H9 (cell line): ENCODE measurements around the gene DUSP2. TPM values are rescaled to one million over a fixed set of nuclear protein-coding genes. Genes with fewer than 3 reads are reported as not detected.

Experiments
- DNase-seq: peaks from one replicate; pipeline ENCODE4 v3.0.0-alpha.2; 2017
- H2AFZ ChIP-seq: one replicate; pipeline ENCODE4 v1.6.1; 2013; ENCODE audit warnings: mild to moderate bottlenecking, low read length, control low read depth, moderate library complexity
- H2AK5ac ChIP-seq: 2 replicates; pipeline ENCODE4 v1.6.1; 2013; ENCODE audit warnings: low read length, control low read depth, mixed read lengths; ENCODE audit not compliant: insufficient read length
- H2BK120ac ChIP-seq: one replicate; pipeline ENCODE4 v1.6.1; 2013; ENCODE audit warnings: low read depth, mild to moderate bottlenecking, low read length, control low read depth, inconsistent platforms; ENCODE audit not compliant: poor library complexity, severe bottlenecking
- H2BK12ac ChIP-seq: 2 replicates; pipeline ENCODE4 v1.6.1; 2013; ENCODE audit warnings: low read length, control low read depth, mixed read lengths, low read depth; ENCODE audit not compliant: insufficient read length
- H2BK15ac ChIP-seq: 2 replicates; pipeline ENCODE4 v1.6.1; 2013; ENCODE audit warnings: low read depth, low read length, control low read depth
- H2BK20ac ChIP-seq: one replicate; pipeline ENCODE4 v1.6.1; 2013; ENCODE audit warnings: low read depth, mild to moderate bottlenecking, low read length, control low read depth, inconsistent platforms; ENCODE audit not compliant: poor library complexity, severe bottlenecking
- H2BK5ac ChIP-seq: 2 replicates; pipeline ENCODE4 v1.6.1; 2013; ENCODE audit warnings: low read length, control low read depth, mixed read lengths; ENCODE audit not compliant: insufficient read length
- H3K14ac ChIP-seq: 2 replicates; pipeline ENCODE4 v1.6.1; 2013; ENCODE audit warnings: low read length, control low read depth; ENCODE audit not compliant: insufficient read depth
- H3K18ac ChIP-seq: 2 replicates; pipeline ENCODE4 v1.6.1; 2013; ENCODE audit warnings: low read depth, mild to moderate bottlenecking, mixed read lengths, low read length, control low read depth; ENCODE audit not compliant: insufficient read length
- H3K23ac ChIP-seq: 2 replicates; pipeline ENCODE4 v1.6.1; 2013; ENCODE audit warnings: low read length, control low read depth, mixed read lengths, low read depth; ENCODE audit not compliant: insufficient read length
- H3K23me2 ChIP-seq: 2 replicates; pipeline ENCODE4 v1.6.1; 2013; ENCODE audit warnings: low read depth, mild to moderate bottlenecking, mixed read lengths, low read length, control low read depth; ENCODE audit not compliant: insufficient read length, poor library complexity, severe bottlenecking
- H3K27ac ChIP-seq: 2 replicates; pipeline ENCODE4 v1.5.1; 2013; ENCODE audit warnings: low read length, control low read depth, mixed read lengths, low read depth; ENCODE audit not compliant: insufficient read length
- H3K27me3 ChIP-seq: 2 replicates; pipeline ENCODE4 v1.6.1; 2013; ENCODE audit warnings: low read length, control low read depth, inconsistent platforms; ENCODE audit not compliant: insufficient read depth
- H3K4ac ChIP-seq: 2 replicates; pipeline ENCODE4 v1.6.1; 2013; ENCODE audit warnings: low read depth, mild to moderate bottlenecking, control low read depth, inconsistent platforms, low read length, moderate library complexity
- H3K4me1 ChIP-seq: 2 replicates; pipeline ENCODE4 v1.6.1; 2013; ENCODE audit warnings: low read length, control low read depth, inconsistent platforms; ENCODE audit not compliant: insufficient read depth
- H3K4me2 ChIP-seq: 2 replicates; pipeline ENCODE4 v1.6.1; 2013; ENCODE audit warnings: low read length, control low read depth, mixed read lengths; ENCODE audit not compliant: insufficient read length, insufficient read depth
- H3K56ac ChIP-seq: 2 replicates; pipeline ENCODE4 v1.6.1; 2013; ENCODE audit warnings: low read depth, mild to moderate bottlenecking, mixed read lengths, low read length, control low read depth; ENCODE audit not compliant: insufficient read length
- H3K79me1 ChIP-seq: 2 replicates; pipeline ENCODE4 v1.6.1; 2013; ENCODE audit warnings: low read depth, mild to moderate bottlenecking, moderate library complexity, low read length, control low read depth, inconsistent platforms; ENCODE audit not compliant: insufficient read depth, poor library complexity, severe bottlenecking
- H3K79me2 ChIP-seq: 2 replicates; pipeline ENCODE4 v1.6.1; 2013; ENCODE audit warnings: low read length, control low read depth, inconsistent platforms; ENCODE audit not compliant: insufficient read depth
- H3K9ac ChIP-seq: 2 replicates; pipeline ENCODE4 v1.6.1; 2013; ENCODE audit warnings: low read length, control low read depth, mixed read lengths; ENCODE audit not compliant: insufficient read length; ENCODE audit errors: extremely low read depth
- H3K9me3 ChIP-seq: one replicate; pipeline ENCODE4 v1.6.1; 2013; ENCODE audit warnings: low read depth, low read length, inconsistent platforms; ENCODE audit not compliant: control insufficient read depth
- H3T11ph ChIP-seq: one replicate; pipeline ENCODE4 v1.6.1; 2013; ENCODE audit warnings: mild to moderate bottlenecking, low read length, control low read depth, inconsistent platforms
- H4K20me1 ChIP-seq: one replicate; pipeline ENCODE4 v1.6.1; 2013; ENCODE audit not compliant: control insufficient read depth, insufficient read length, insufficient read depth
- H4K5ac ChIP-seq: 2 replicates; pipeline ENCODE4 v1.6.1; 2013; ENCODE audit warnings: low read depth, mild to moderate bottlenecking, mixed read lengths, low read length, control low read depth; ENCODE audit not compliant: insufficient read length
- H4K8ac ChIP-seq: replicated peaks from 2 replicates; pipeline ENCODE4 v1.6.1; 2013; ENCODE audit warnings: low read length, control low read depth, mixed read lengths, low read depth; ENCODE audit not compliant: insufficient read length
- H4K91ac ChIP-seq: 2 replicates; pipeline ENCODE4 v1.6.1; 2013; ENCODE audit warnings: low read depth, mild to moderate bottlenecking, moderate library complexity, mixed read lengths, low read length, control low read depth; ENCODE audit not compliant: insufficient read length
- H3K27ac Mint-ChIP-seq, 3 experiments: 2 replicates in 2 of 3; 3 replicates in 1 of 3; pipeline ENCODE4 v1.8.0; 2020 to 2021; ENCODE audit warnings: mixed read lengths in 3 of 3, mild to moderate bottlenecking in 1 of 3, moderate library complexity in 1 of 3
- H3K27me3 Mint-ChIP-seq: 2 replicates; pipeline ENCODE4 v1.8.0; 2021; ENCODE audit warnings: low read depth, mild to moderate bottlenecking, moderate library complexity, mixed read lengths
- H3K36me3 Mint-ChIP-seq, 3 experiments: 2 replicates in 2 of 3; 3 replicates in 1 of 3; pipeline ENCODE4 v1.8.0; 2020 to 2021; ENCODE audit warnings: low read depth in 3 of 3, mixed read lengths in 3 of 3; ENCODE audit not compliant: insufficient read depth in 1 of 3
- H3K4me1 Mint-ChIP-seq, 2 experiments: 2 replicates each; pipeline ENCODE4 v1.8.0; 2020; ENCODE audit warnings: mixed read lengths in 2 of 2
- H3K4me3 Mint-ChIP-seq, 2 experiments: 2 replicates in 1 of 2; 3 replicates in 1 of 2; pipeline ENCODE4 v1.8.0; 2020 to 2021; ENCODE audit warnings: mild to moderate bottlenecking in 2 of 2, mixed read lengths in 2 of 2, moderate library complexity in 1 of 2
- H3K9me3 Mint-ChIP-seq, 2 experiments: 2 replicates in 1 of 2; 3 replicates in 1 of 2; pipeline ENCODE4 v1.8.0; 2020; ENCODE audit warnings: mild to moderate bottlenecking in 2 of 2, mixed read lengths in 2 of 2, moderate library complexity in 1 of 2
- WGBS: extraction: QIAGEN DNeasy Blood & Tissue Kit; methylation state at CpG from one replicate; pipeline ENCODE4 v1.1.7; 2013; ENCODE audit warnings: missing lambda C conversion rate, low lambda C conversion rate, mixed read lengths; ENCODE audit not compliant: insufficient read length; ENCODE audit errors: extremely low coverage; 5-methylcytosine and 5-hydroxymethylcytosine counted together
- total RNA-seq: library from RNA; stranded (reverse); gene quantifications from 2 replicates; pipeline ENCODE4 v1.2.1, GENCODE V29; 2021
- TF ChIP-seq, protein P1 (sequence below): fragments of 200-600 bp; sonication (generic); conservative IDR thresholded peaks from 3 replicates; pipeline ENCODE4 v1.8.0; 2021; ENCODE audit warnings: antibody characterized with exemption, mild to moderate bottlenecking

The DUSP2 gene
- total RNA-seq, 1 experiment from 2014 or later = 14.9 TPM

DNA sequence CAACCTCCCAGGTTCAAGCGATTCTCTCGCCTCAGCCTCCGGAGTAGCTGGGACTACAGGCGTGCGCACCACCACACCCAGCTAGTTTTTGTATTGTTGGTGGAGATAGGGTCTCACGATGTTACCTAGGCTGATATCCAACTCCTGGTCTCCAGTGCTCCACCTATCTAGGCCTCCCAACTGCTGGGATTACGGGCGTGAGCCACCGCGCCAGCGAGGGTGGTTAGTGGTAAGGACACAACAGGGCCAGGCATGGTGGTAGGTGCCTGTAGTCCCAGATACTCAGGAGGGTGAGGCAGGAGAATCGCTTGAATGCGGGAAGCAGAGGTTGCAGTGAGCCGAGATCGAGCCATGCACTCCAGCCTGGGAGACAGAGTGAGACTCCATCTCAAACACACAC lies 26.6 kb upstream of the DUSP2 start:
- Histone ChIP-seq H3K27ac (no peak overlapping the region), H2BK5ac (no peak overlapping the region), H3K9ac (no peak overlapping the region), H4K20me1 (no peaks in the 10 kb centered on the region), H3K4ac (no peak overlapping the region), H3T11ph (no peak overlapping the region), H2AK5ac (no peak overlapping the region), H2AFZ (no peak overlapping the region), H3K23me2 (no peaks in the 10 kb centered on the region), H4K5ac (no peak overlapping the region), H3K79me1 (no peaks in the 10 kb centered on the region), H3K79me2 (no peaks in the 10 kb centered on the region), H3K27me3 (no peaks in the 10 kb centered on the region), H4K91ac (no peak overlapping the region), H3K56ac (no peak overlapping the region), H3K14ac (no peak overlapping the region), H2BK20ac (no peak overlapping the region), H4K8ac (no peak overlapping the region), H3K4me2 (no peak overlapping the region), H2BK120ac (no peak overlapping the region), H2BK12ac (no peak overlapping the region), H3K9me3 (no peaks in the 10 kb centered on the region), H2BK15ac (no peak overlapping the region), H3K23ac (no peak overlapping the region), H3K18ac (no peak overlapping the region), H3K4me1 (peaks cover 2% of the 10 kb centered on the region; the same call in 1 of the 2 replicates)
- TF ChIP-seq, protein P1, sequence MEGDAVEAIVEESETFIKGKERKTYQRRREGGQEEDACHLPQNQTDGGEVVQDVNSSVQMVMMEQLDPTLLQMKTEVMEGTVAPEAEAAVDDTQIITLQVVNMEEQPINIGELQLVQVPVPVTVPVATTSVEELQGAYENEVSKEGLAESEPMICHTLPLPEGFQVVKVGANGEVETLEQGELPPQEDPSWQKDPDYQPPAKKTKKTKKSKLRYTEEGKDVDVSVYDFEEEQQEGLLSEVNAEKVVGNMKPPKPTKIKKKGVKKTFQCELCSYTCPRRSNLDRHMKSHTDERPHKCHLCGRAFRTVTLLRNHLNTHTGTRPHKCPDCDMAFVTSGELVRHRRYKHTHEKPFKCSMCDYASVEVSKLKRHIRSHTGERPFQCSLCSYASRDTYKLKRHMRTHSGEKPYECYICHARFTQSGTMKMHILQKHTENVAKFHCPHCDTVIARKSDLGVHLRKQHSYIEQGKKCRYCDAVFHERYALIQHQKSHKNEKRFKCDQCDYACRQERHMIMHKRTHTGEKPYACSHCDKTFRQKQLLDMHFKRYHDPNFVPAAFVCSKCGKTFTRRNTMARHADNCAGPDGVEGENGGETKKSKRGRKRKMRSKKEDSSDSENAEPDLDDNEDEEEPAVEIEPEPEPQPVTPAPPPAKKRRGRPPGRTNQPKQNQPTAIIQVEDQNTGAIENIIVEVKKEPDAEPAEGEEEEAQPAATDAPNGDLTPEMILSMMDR = no peak
- H3K9me3 Mint-ChIP-seq = peaks cover 8 to 18% of the 10 kb centered on the region in 2 experiments
- H3K4me1 Mint-ChIP-seq = peaks cover 6 to 7% of the 10 kb centered on the region in 2 experiments; a peak in 3 of 4 replicates
- peak overlapping the region in 1 of 3 experiments; percentile 10; a peak in 1 of 7 replicates for H3K27ac Mint-ChIP-seq
- H3K36me3 Mint-ChIP-seq = peaks cover 0 to 8% (median 0%) of the 10 kb centered on the region in 3 experiments; a peak in 1 of 7 replicates
- H3K27me3 Mint-ChIP-seq = peaks cover 3% of the 10 kb centered on the region
- H3K4me3 Mint-ChIP-seq = no peak overlapping the region
- WGBS = no CpG with 5 or more reads among the region's 15 CpGs
- no peak for DNase-seq
